Mesenchymal stem cell (in vitro differentiated cells and primary cell): Measurements from ENCODE around the gene CNIH1.

Experiments
- DNase-seq: peaks from one replicate; pipeline ENCODE4 v3.0.0-alpha.2; 2013
- H2AFZ ChIP-seq: one replicate; pipeline ENCODE4 v1.6.1; 2013; ENCODE audit warnings: low read depth, mild to moderate bottlenecking, control low read depth, inconsistent platforms, low read length, moderate library complexity
- H2AK5ac ChIP-seq: 2 replicates; pipeline ENCODE4 v1.6.1; 2013; ENCODE audit warnings: low read length, moderate library complexity, mild to moderate bottlenecking, inconsistent platforms; ENCODE audit not compliant: severe bottlenecking
- H2BK120ac ChIP-seq: one replicate; pipeline ENCODE4 v1.6.1; 2013; ENCODE audit warnings: low read depth, mild to moderate bottlenecking, inconsistent platforms, low read length, moderate library complexity
- H2BK12ac ChIP-seq, 2 experiments: one replicate each; pipeline ENCODE4 v1.6.1; 2013; ENCODE audit warnings: inconsistent platforms in 2 of 2, low read length in 2 of 2, mild to moderate bottlenecking in 2 of 2, moderate library complexity in 2 of 2, control low read depth in 1 of 2
- H2BK15ac ChIP-seq: one replicate; pipeline ENCODE4 v1.6.1; 2013; ENCODE audit warnings: mild to moderate bottlenecking, low read depth, inconsistent platforms; ENCODE audit not compliant: poor library complexity, severe bottlenecking
- H2BK5ac ChIP-seq: 2 replicates; pipeline ENCODE4 v1.6.1; 2013; ENCODE audit warnings: low read depth, mild to moderate bottlenecking, low read length, control low read depth, inconsistent platforms; ENCODE audit not compliant: poor library complexity, severe bottlenecking
- H3K14ac ChIP-seq, 2 experiments: one replicate each; pipeline ENCODE4 v1.6.1; 2013; ENCODE audit warnings: inconsistent platforms in 2 of 2, low read length in 2 of 2, control low read depth in 1 of 2, mild to moderate bottlenecking in 1 of 2, moderate library complexity in 1 of 2
- H3K18ac ChIP-seq, 2 experiments: one replicate each; pipeline ENCODE4 v1.6.1; 2013; ENCODE audit warnings: inconsistent platforms in 2 of 2, low read length in 2 of 2, control low read depth in 1 of 2, low read depth in 1 of 2, mild to moderate bottlenecking in 1 of 2
- H3K23ac ChIP-seq, 2 experiments: one replicate each; pipeline ENCODE4 v1.6.1; 2013; ENCODE audit warnings: inconsistent platforms in 2 of 2, low read length in 2 of 2, mild to moderate bottlenecking in 2 of 2, moderate library complexity in 2 of 2, control low read depth in 1 of 2
- H3K27ac ChIP-seq: 2 replicates; pipeline ENCODE4 v1.5.1; 2013; ENCODE audit warnings: mild to moderate bottlenecking, moderate library complexity, low read length, control low read depth, inconsistent platforms; ENCODE audit not compliant: poor library complexity, severe bottlenecking
- H3K27me3 ChIP-seq, 2 experiments: 2 replicates each; pipeline versions ENCODE4 v1.6.1 to v1.7.0; 2013; ENCODE audit warnings: low read length in 2 of 2, mild to moderate bottlenecking in 2 of 2, moderate library complexity in 2 of 2, control low read depth in 1 of 2, inconsistent platforms in 1 of 2; ENCODE audit not compliant: control insufficient read depth in 1 of 2, insufficient read depth in 1 of 2
- H3K36me3 ChIP-seq, 2 experiments: 2 replicates each; pipeline versions ENCODE4 v1.6.1 to v1.7.0; 2013; ENCODE audit warnings: low read length in 2 of 2, control low read depth in 1 of 2, inconsistent platforms in 1 of 2, low read depth in 1 of 2, mild to moderate bottlenecking in 1 of 2; ENCODE audit not compliant: insufficient read depth in 2 of 2, control insufficient read depth in 1 of 2
- H3K4ac ChIP-seq, 2 experiments: one replicate each; pipeline ENCODE4 v1.6.1; 2013; ENCODE audit warnings: inconsistent platforms in 2 of 2, low read length in 2 of 2, mild to moderate bottlenecking in 2 of 2, moderate library complexity in 2 of 2, control low read depth in 1 of 2, low read depth in 1 of 2
- H3K4me1 ChIP-seq: 2 replicates; pipeline ENCODE4 v1.6.1; 2013; ENCODE audit warnings: low read depth, low read length, control low read depth; ENCODE audit not compliant: control insufficient read depth, insufficient read depth
- H3K4me2 ChIP-seq: 2 replicates; pipeline ENCODE4 v1.6.1; 2013; ENCODE audit warnings: low read length, mild to moderate bottlenecking, inconsistent platforms; ENCODE audit not compliant: poor library complexity, severe bottlenecking
- H3K4me3 ChIP-seq, 2 experiments: 2 replicates each; pipeline versions ENCODE4 v1.5.1 to v1.7.0; 2013; ENCODE audit warnings: low read length in 2 of 2, mild to moderate bottlenecking in 2 of 2, control low read depth in 1 of 2, low read depth in 1 of 2; ENCODE audit not compliant: insufficient read depth in 1 of 2
- H3K79me1 ChIP-seq: replicated peaks from 2 replicates; pipeline ENCODE4 v1.6.1; 2013; ENCODE audit warnings: mild to moderate bottlenecking, control low read depth, low read length, inconsistent platforms; ENCODE audit not compliant: poor library complexity, severe bottlenecking
- H3K9ac ChIP-seq: 2 replicates; pipeline ENCODE4 v1.7.0; 2013; ENCODE audit warnings: mild to moderate bottlenecking, low read length, moderate library complexity
- H3K9me3 ChIP-seq: 2 replicates; pipeline ENCODE4 v1.7.0; 2013; ENCODE audit warnings: mild to moderate bottlenecking, low read length; ENCODE audit not compliant: control insufficient read depth
- H4K8ac ChIP-seq: one replicate; pipeline ENCODE4 v1.6.1; 2013; ENCODE audit warnings: inconsistent platforms, mild to moderate bottlenecking, low read length, moderate library complexity
- H4K91ac ChIP-seq: one replicate; pipeline ENCODE4 v1.6.1; 2013; ENCODE audit warnings: mild to moderate bottlenecking, low read length, inconsistent platforms
- WGBS: methylation state at CpG from one replicate; pipeline ENCODE4 v1.1.7; 2013; ENCODE audit warnings: mixed read lengths; 5-methylcytosine and 5-hydroxymethylcytosine counted together

The CNIH1 gene

DNA sequence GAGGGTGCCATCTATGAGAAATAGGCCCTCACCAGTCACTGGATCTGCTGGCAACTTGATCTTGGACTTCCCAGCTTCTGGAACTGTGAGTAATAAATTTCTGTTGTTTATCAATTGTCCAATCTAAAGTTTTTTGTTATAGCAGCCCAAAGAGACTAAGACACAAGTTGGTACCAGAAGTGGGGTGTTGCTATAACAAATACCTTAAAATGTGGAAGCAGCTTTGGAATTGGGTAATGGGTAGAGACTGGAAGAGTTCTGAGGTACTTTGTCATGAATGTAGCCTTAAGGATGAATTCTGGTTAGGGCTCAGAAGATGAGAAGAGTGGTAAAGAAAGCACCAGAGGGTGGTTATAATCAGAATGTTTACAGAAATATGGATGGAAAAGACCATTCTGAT is 26.1 kb upstream of the CNIH1 start:
- Histone ChIP-seq H3K23ac (no peak overlapping the region), H2BK12ac (no peak overlapping the region), H3K9me3 (peaks cover 18% of the 10 kb centered on the region), H3K27ac (no peak overlapping the region), H4K91ac (no peak overlapping the region), H3K36me3 (peaks cover 11 to 16% of the 10 kb centered on the region in 2 experiments), H2BK15ac (no peak overlapping the region), H3K79me1 (no peaks in the 10 kb centered on the region), H3K4me1 (peaks cover 2% of the 10 kb centered on the region), H2BK120ac (no peak overlapping the region), H3K4me2 (no peak overlapping the region), H2AK5ac (no peak overlapping the region), H3K4me3 (peak overlapping the region in 1 of 2 experiments; percentile 25), H3K14ac (no peak overlapping the region), H3K4ac (no peak overlapping the region), H3K27me3 (no peaks in the 10 kb centered on the region), H3K18ac (no peak overlapping the region), H4K8ac (no peak overlapping the region), H3K9ac (no peak overlapping the region), H2BK5ac (no peak overlapping the region), H2AFZ (no peak overlapping the region)
- no peak for DNase-seq

DNA sequence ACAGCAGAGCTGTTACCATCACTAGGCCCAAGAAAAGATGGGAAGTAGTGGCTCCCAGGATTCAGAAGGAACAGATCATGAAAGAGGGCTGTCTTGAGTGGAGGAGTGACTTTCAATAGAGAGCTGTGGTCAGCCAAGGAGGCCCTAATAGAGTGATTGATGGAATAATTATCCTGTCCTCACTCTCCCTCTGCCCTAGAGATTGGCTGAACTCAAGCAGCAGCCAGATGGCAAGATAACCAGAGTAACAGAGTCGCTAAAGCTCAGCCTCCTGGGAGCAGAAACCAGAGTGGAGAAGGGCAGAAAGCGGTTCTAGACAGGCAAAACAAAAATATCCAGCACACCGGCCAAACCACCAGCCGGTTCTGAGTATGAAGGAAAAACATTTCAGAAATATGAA is 24.5 kb upstream of the CNIH1 start:
- Histone ChIP-seq H3K4ac (no peak overlapping the region), H2BK12ac (no peak overlapping the region), H3K4me1 (peaks cover 2% of the 10 kb centered on the region), H4K8ac (no peak overlapping the region), H3K4me3 (no peak overlapping the region), H3K27me3 (no peaks in the 10 kb centered on the region), H2BK120ac (no peak overlapping the region), H3K9ac (no peak overlapping the region), H2BK5ac (no peak overlapping the region), H3K18ac (no peak overlapping the region), H3K23ac (no peak overlapping the region), H3K79me1 (no peaks in the 10 kb centered on the region), H3K4me2 (no peak overlapping the region), H2BK15ac (no peak overlapping the region), H3K14ac (no peak overlapping the region), H3K27ac (no peak overlapping the region), H4K91ac (no peak overlapping the region), H3K36me3 (peaks cover 3 to 4% of the 10 kb centered on the region in 2 experiments), H3K9me3 (peaks cover 18% of the 10 kb centered on the region), H2AK5ac (no peak overlapping the region), H2AFZ (no peak overlapping the region)
- peak; percentile 16 for DNase-seq
- WGBS = 11% methylated on average over 1 of the region's 4 CpGs

GRCh38 chr14:54462048-54462447 is 20.9 kb upstream of the CNIH1 start:
- 67% methylated on average over 4 of the region's 5 CpGs for WGBS
- no peak overlapping the region for H3K23ac ChIP-seq
- H3K4me3 ChIP-seq = no peak overlapping the region
- no peak overlapping the region for H3K27ac ChIP-seq
- H3K4me1 ChIP-seq = peaks cover 2% of the 10 kb centered on the region
- H4K8ac ChIP-seq = no peak overlapping the region
- no peak overlapping the region for H3K4ac ChIP-seq
- no peaks in the 10 kb centered on the region for H3K79me1 ChIP-seq
- H2AFZ ChIP-seq = no peak overlapping the region
- no peak overlapping the region for H2BK15ac ChIP-seq
- no peak overlapping the region for H3K14ac ChIP-seq
- no peak overlapping the region for H3K9ac ChIP-seq
- H3K4me2 ChIP-seq = no peak overlapping the region
- no peak overlapping the region for H3K18ac ChIP-seq
- DNase-seq = no peak
- H3K36me3 ChIP-seq = no peaks in the 10 kb centered on the region
- no peaks in the 10 kb centered on the region for H3K27me3 ChIP-seq
- H3K9me3 ChIP-seq = peaks cover 4% of the 10 kb centered on the region
- no peak overlapping the region for H2BK120ac ChIP-seq
- no peak overlapping the region for H2BK5ac ChIP-seq
- no peak overlapping the region for H4K91ac ChIP-seq
- H2BK12ac ChIP-seq = no peak overlapping the region
- H2AK5ac ChIP-seq = no peak overlapping the region

DNA sequence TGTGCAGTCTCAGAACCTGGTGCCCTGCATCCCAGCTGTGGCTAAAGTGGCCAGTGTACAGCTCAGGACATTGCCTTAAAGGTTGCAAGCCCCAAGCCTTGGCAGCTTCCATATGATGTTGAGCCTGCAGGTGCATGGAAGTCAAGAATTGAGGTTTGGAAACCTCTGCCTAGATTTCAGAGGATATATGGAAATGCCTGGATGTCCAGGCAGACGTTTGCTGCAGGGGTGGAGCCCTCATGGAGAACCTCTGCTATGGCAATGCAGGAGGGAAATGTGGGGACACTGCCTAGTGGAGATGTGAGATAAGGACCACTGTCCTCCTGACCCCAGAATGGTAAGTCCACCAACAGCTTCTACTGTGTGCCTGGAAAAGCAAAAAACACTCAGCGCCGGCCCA is 17.9 kb upstream of the CNIH1 start:
- Histone ChIP-seq H3K79me1 (no peaks in the 10 kb centered on the region), H3K14ac (no peak overlapping the region), H3K27ac (no peak overlapping the region), H2AK5ac (no peak overlapping the region), H4K91ac (no peak overlapping the region), H3K18ac (no peak overlapping the region), H3K27me3 (no peaks in the 10 kb centered on the region), H3K9ac (no peak overlapping the region), H3K4me1 (peaks cover 2% of the 10 kb centered on the region), H3K4ac (no peak overlapping the region), H2BK5ac (no peak overlapping the region), H3K4me2 (no peak overlapping the region), H4K8ac (no peak overlapping the region), H3K4me3 (no peak overlapping the region), H2BK15ac (no peak overlapping the region), H2BK120ac (no peak overlapping the region), H2BK12ac (no peak overlapping the region), H3K9me3 (no peaks in the 10 kb centered on the region), H2AFZ (no peak overlapping the region), H3K36me3 (no peaks in the 10 kb centered on the region), H3K23ac (no peak overlapping the region)
- no peak for DNase-seq
- 89% methylated on average over 3 of the region's 3 CpGs for WGBS
